CD4-positive, alpha-beta T cell treated with Interleukin-12 subunit alpha and Interleukin-12 subunit beta, for 1 hour (primary cell): ENCODE results near the gene NSMCE1.

Experiments
- DNase-seq: peaks from one replicate; pipeline ENCODE4 v3.0.0-alpha.2; 2020

The NSMCE1 gene

GRCh38 chr16:27242398-27242797, 26.2 kb downstream of the NSMCE1 start:
- no peak for DNase-seq

DNA sequence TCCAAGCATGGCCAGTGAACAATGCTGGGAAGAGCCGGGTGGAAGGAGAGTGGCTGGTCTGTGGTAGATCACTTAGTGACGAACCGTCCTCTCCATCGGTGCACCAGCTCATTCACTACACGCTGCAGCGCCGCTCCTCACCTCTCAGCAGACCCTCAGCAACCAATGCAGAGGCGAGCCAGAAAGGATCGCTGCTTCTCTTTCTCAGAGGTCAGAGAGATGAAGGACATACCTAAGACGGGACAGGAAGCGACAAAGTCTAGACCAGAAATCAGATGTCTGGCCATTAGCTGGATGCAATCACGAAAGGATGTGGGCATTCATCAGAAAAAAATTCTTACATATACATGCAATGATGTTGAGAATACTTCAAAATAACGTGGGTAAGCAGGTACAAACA, 26.9 kb downstream of the NSMCE1 start:
- DNase-seq: no peak

- no peak for DNase-seq
Observed at GRCh38 chr16:27240948-27241531, 27.5 kb downstream of the NSMCE1 start.

DNA sequence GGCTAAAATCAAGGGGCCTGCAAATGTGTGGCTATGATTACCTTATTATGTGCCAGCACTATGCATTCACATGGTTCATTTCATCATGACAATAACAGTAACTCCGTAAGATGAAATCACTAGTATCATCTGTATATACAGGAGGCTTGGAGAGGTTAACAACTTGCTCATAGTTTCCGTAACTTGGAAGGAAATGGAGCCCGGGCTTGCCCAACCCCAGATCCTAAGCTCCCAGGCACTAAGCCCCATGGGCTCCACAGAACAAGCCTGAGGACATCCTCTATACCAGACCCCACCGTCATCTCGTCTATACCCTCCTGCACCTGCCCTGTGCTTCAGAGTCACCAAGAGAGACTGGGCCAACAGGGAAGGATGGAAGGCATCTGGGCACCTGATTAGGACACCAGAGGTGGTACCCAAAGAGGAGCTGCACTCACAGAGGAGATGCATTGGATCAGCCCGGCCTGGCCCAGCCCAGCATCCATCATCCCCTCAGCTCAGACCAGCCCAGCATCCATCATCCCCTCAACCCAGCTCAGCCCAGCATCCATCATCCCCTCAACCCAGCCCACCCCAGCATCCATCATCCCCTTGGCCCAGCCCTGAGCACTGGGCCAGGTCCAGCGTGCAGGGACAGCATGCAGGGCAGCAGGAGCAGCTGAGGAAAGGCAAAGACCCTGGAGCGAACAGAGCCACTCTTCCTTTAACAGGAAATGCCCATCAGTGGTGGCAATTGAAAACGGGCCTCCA, 28.5 kb downstream of the NSMCE1 start:
- no peak for DNase-seq

- DNase-seq: no peak
Observed at GRCh38 chr16:27239026-27239425, 29.5 kb downstream of the NSMCE1 start.

DNA sequence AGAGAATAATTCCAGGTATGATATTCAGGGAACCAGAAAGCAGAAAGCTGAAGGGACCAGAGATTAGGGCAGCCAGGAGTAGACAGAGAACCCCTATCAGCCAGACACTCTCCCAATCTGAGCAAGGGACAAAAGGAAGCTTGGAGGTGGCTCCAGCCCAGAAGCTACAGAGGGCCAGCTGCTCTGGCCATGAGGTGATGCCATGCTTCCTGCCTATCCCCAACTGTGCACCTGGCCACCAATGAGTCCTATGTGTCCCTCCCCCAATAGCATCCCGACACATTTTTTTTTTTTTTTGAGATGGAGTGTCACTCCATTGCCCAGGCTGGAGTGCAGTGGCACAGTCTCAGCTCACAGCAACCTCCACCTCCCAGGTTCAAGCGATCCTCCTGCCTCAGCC, 30.0 kb downstream of the NSMCE1 start:
- DNase-seq: no peak

DNA sequence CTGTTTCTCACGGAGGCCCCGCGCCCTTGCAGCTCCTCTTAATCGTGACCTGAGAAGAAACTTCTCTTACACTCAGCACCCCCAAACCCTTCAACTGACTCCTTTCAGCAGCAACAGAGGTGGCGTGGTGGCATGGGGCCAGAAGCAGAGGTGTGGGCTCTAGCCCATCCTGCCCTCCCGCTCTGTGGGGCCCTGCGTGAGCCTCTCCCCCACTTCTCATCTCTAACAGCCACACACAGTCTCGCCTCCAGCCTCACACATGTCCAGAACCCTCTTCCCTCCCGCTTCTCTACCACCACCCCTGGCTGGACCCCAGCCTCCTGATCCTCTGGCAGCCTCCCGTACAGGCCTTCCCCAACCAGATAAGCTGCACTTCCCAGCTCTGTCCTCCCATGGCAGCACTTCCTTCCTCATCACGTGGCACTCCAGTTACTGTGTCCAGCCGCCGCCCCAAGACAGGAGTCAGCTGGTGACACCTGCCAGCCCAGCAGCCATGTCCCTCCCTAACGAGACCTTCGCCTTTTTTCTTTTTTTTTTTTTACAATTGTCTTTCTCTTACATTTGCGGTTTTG, 30.5 kb downstream of the NSMCE1 start:
- DNase-seq: no peak

GRCh38 chr16:27237219-27238015, 31.2 kb downstream of the NSMCE1 start:
- DNase-seq: peak; percentile 72

DNA sequence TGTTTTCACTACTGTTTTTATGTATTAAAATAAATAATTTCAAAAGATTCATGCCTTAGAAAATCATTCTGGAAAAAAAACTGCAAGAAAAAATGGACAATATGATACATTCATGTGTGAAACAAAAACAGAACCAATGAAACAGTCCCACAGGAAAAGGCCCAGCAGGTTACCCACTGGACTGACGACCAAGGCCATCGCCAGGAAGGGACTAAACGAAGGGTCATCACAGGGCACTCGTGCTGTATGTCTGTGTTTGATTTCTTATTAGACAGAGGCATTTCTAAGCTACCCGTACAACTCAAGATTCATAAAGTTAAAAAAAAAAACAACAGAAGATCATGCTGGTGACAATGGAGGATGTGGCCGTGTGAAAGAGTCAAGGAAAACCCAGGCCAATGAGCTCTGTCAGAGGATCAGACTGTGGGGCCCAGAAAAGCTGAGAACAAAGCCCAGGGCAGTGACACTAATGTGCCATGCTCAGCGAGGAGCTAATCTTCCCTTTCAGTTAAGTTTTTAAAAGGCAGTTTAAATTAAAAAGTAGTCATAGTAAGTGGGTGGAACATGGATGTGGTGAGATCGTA, 31.8 kb downstream of the NSMCE1 start:
- DNase-seq: peak; percentile 58

GRCh38 chr16:27235938-27236245, 32.7 kb downstream of the NSMCE1 start:
- DNase-seq: no peak

- DNase-seq: peak; percentile 91
Observed at GRCh38 chr16:27235055-27235937, 33.3 kb downstream of the NSMCE1 start.

- DNase-seq: no peak
Observed at GRCh38 chr16:27234603-27235002, 34.0 kb downstream of the NSMCE1 start.

DNA sequence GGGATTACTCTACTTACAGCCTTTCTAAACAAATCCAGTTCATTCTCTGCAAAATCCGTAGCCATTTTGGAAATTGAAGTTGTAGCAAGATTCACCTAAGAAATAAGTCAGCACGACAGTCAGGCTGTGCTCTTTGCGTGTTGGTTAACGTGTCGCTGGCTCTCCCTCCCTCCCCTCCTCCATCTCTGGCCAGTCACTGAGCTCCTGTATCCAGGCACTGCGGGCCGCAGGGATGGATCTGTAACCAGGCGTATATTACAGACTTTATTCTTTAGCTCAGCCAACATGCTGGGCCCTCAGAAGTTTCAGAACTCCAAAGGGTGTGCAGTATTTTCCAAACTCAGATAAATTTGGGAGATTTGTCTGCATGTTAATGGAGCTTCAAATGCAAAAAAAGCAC, 34.4 kb downstream of the NSMCE1 start:
- no peak for DNase-seq

DNA sequence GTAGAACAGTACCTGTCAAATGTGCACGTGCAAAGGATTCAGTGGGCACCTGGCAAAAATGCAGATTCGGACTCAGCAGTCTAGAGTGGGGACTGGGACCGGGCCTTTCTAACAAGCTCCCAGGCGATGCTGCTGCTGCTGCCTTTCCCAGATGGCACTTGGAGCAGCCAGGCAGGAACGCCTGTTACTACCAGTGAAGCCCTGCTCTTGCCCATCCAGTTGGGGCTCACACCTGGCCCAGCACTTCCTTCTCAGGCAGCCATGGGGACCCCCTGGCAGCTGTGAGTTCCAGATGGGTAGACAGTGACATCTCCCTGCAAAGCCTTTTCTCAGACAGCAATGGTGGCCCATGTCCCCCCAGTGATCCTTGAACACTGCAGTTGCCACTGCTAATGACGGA, 34.8 kb downstream of the NSMCE1 start:
- no peak for DNase-seq

DNA sequence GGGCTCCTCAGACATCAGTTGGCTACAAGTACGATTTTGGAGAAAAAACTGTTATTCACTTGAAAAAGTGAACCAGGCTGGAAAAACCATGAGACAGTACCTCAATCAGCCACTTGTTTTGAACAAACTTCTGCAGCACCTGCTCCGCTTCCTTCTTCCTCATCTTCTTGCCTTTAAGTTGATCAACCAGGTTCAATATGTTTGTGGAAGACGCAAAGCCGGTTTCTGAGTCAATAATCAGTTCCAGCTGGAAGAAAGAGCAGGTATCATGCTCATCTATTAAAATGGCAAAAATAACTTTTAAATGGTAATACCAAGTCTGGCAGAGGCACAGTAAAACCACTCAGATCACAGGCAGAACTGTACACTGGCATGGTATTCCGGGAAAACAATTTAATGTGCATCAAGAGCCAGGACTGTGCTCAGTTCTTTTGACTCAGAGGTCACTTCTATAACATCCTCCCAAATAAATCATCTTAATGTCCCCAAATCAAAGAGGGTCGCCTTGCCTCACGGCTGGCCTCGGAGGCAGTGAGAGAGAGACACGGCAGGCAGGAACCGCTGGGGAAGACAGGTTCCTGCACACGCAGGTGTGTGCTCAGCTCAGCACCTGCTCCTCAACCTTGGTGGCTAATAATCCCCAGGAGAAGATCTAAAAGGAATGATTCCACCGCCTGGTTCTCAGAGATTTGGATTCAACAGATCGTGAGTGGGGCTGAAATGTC, 35.5 kb downstream of the NSMCE1 start:
- no peak for DNase-seq

DNA sequence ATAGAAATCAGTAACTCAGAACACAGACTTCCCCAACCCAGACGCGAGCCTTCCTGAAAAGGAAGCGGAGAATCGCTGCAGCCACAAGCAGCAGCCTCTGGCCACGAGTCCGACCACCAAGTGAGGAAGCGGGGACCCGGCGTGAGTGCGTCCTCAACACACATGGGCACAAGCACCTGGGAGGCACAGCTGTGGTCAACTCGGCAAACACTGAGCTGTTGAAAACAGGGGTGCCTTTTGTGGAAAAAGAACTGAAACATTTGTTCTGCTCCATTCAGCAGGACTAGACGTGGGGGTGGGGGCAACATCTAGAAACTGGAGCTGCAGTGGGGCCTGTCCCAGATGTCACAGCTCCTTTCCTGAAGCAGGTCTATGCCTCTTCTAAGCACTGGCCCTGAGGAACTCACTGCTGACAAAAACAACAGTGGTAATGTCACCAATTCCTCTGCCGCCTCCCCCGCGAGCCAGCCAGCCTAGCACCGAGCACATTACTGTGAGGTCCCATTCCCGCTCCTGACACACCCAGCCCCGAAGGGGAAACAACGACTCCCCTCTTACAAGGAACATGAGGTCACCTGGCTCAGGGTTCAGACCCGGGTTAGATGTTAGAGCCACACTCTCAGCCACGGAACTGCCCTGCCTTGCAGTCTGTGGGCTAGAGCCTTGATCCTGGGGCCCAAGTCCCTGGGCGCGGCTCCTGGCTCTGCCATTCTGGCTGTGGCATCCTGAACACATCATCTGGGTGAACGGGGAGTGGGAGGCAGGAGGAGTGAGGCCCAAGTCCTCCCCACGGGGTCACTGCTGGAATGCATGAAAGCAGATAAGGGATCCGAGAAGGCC, 36.3 kb downstream of the NSMCE1 start:
- DNase-seq: no peak

DNA sequence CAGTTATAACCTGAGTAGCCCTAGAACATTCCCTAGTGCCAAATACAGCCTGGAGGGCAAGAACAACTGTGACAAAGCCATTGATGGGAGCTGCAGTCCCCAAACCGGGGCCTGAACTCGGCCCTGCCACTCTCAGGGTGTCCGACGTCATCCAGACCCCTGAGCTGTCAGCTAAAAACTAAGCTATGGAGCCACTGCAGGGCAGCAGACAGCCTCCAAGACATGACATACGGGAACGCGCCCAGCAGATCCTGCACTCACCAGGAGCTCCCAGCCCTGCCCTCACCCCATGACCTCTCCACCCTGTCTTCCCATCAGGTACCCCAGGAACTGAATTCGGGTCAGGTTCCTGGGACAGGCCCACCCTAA, 36.9 kb downstream of the NSMCE1 start:
- no peak for DNase-seq

- peak; percentile 80 for DNase-seq
Observed at GRCh38 chr16:27230562-27231001, 38.0 kb downstream of the NSMCE1 start.

DNA sequence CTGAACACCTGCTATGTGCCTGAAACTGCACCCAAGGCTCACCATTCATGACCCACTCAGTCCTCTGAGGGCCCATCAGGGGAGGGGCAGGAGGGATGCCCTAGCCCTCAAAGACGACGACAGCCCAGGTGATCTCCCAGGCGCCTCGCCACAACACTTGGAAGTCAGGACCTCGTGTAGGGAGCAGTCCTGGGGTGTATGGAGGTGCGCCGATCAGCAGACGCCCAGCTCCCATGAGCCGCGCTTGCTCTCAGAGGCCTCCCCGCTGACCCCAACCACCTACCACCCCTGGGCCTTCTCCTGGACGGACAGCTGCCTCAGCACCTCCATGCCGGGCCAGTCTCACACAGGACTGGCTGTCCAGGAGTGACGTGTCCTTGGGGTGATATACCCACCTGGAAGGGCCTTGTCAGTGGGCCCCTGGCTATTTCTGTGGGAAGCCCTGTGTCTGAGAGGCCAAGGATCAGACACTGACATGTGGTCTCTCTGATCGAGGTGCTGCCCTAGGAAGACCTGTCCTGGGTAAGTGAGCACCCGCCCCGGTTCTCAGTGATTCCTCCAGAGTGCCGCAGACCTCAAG, 38.6 kb downstream of the NSMCE1 start:
- DNase-seq: no peak
